Middle frontal gyrus (tissue), 1 donor: ENCODE measurements around the gene OR4K1.
"Not testable (repeated sequence)": the region's sequence is repeated elsewhere in the genome, so short reads cannot be mapped to it uniquely, and the experiment has no call there.

Source experiments
- DNase-seq: peaks from one replicate; pipeline ENCODE4 v3.0.0-alpha.2; 2015; ENCODE audit warnings: low spot score; ENCODE audit errors: extremely low spot score

Gene OR4K1, protein sequence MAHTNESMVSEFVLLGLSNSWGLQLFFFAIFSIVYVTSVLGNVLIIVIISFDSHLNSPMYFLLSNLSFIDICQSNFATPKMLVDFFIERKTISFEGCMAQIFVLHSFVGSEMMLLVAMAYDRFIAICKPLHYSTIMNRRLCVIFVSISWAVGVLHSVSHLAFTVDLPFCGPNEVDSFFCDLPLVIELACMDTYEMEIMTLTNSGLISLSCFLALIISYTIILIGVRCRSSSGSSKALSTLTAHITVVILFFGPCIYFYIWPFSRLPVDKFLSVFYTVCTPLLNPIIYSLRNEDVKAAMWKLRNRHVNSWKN

DNA sequence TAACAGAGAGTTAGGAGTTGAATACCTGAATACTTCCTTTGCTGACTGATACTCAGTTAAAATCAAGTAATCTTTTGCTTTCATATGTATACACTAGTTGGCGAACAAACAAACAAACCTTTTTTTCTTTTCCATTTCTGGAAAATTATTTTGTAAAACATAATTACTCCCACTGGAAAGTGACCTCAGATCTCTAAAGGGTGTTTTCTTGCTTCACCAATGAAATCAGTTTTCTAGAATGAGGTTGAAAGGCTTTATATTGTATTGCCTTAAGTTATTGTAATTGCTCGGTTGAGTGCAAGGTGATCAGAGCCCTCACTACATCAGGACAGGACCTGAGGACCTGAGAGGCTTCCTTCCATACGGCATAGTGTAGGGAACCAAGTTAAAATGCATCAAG lies at the start of gene OR4K1:
Gene OR4K1 (plus strand): TSS at position 301 of the 400 bp plus-strand sequence. CDS start 4,750 bp downstream, outside the sequence.
- no peak for DNase-seq

DNA sequence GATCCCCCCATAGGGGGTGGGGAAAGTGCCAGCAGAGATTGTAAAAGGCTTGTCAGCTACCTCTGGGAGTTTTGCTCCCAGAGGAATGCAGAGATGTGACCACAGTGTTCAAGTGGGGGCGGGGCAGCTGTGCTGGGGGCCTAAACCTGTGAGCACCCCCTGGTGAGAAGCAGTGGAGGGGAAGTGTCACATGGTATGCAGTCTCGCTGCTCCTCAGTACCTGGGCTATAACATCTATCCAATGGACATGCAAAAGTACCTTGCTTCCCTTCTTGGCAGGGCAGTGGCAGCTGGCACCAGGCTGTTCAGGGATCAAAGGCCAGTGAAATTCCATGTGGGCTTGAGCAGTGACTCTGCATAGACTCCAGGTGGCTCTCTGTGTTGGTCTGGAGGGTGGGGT lies 35.4 kb upstream of the OR4K1 start:
- no peak for DNase-seq

DNA sequence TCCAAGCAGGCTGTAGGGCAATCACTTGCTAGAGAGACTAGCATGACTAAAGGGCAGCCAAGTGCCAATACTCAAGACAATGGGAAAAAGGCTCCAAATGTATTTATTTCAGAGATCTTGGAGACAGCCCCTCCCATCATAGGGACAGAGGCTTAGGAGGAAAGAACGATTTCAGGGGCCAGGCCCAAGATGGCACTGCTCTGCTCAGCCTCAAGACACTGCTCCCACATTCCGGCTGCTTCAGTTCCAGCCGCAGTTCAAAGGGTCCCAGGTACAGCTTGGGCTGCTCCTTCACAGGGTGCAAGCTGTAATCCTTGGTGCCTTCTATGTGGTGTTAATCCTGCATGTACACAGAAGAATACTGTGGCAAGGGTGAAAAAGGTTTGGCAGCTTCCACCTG lies 29.7 kb upstream of the OR4K1 start:
- DNase-seq: no peak

DNA sequence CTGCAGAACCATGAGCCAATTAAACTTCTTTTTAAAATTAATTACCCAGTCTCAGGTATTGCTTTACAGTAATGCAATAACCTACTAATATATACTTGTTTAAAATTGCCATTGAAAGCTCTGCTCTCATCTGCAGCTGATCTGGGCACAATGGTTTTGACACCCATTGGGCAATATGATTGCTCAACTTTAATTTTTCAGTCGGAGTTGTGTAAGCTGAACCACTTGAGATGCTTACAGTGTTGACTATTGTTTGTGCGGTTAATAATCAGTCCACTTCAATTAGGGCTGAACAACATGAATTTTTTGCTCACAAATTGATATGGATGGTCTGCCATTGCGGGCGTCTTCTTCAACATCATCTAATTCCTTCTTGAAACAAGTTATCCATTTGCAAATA lies 28.3 kb upstream of the OR4K1 start:
- no peak for DNase-seq

DNA sequence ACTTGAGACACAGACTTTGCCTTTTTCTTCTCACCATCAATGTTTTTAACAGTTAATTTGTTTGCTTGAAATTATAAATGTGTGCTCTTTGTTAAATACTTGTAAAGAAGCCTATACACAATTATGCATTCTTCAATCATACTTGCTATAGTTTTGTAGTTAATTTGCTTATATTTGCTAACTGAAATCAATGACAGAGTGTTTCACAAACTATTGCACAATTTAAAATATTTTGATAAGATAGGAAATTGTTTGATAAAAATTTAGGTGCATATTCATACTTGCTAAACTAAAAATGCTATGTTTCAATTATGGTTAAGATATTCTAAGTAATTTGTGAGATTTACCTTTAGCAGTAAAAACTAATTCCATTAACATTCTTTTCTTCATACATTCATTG lies 24.1 kb upstream of the OR4K1 start:
- DNase-seq: no peak

DNA sequence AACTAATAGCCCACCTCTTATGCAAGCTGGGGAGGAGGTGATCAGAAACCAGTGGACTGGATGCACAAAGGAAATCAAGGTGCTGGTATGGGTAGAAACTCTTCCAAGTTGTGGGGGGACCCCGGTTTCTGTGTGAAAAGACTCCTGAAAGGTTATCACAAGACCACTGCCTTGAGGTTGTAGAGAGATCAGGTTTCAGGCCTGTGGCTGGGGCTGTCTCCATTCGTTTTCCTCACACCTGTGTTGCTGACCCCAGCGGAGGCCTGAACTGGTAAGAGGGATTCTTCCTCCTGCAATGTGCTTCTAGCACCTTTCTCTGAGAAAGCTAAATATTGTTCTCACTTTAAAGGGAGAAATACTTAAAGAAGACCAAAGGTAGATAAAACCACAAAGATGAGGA lies 19.6 kb upstream of the OR4K1 start:
- DNase-seq: no peak

DNA sequence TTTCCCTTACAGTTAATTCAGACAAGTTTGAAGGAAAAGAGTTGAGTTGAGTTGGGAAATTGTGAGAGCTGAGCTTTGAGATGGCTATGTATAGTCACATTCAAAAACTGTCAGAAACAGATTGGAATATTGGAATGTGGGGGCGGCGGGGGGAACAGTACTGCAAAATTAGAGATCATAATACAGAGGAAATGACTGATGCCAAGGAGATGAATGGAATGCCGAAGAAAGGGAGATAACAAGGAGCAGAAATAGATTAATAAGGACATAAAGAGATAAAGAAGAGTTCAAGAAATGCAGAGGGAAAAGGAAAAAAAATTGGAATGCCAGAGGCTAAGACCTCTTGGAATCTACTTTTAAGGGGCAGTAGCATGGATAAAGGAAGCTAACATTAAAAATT lies 13.5 kb upstream of the OR4K1 start:
- DNase-seq: no peak

DNA sequence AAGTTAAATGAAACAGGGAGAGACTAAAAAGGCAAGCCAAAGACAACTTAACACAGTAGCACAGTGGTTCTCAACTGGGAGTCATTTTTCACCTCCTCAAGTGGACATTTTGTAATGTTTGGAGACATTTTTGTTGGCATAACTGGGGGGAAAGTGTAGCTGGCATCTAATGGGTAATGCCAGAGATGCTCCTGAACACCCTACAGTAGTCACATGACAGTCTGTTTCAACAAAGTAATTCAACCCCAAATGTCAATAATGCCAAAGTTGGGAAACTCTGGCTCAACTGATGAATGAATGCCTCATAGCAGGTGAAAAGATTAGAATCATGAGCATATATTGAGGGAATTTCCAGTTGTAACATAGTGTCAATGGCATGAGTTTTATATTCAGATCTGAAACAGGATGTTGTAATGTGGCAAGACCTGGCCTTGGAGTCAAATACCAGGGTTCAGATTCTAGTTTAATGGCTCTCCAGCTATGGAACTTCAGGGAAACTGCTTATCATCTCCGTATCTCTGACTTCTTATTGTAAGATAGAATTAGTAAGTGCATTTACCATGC lies 12.7 kb upstream of the OR4K1 start:
- DNase-seq: no peak

DNA sequence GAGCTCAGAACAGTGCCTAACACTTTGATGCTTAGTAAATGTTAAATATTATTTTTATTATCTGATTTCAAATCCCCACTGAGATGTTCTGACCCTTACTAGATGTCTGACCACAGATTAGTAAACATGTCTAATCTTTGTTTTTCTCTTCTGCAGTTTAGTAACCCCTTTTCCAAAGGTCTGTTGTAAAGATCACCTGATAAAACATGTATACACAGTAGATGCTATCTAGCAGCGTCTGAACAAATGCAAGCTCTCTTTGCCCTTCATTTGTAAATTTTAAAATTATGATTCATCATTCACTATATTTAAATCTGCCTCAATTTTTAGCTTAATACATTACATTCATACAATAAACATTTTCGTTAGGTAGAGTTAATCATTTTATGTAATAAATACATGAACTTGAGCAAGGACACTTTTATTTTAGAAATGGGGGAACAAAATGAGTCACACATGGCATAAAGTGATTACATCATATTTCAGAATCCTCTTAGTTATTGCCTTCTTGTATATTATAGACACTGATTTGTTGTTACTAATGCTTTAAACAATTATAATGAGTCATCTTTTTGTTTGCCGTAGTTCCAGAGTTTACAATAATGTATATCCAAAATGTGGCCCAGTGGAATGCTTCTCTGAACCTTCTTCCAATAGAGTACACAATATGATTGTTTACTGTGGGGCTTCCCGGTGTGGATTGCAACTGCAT lies 12.0 kb upstream of the OR4K1 start:
- DNase-seq: no peak

DNA sequence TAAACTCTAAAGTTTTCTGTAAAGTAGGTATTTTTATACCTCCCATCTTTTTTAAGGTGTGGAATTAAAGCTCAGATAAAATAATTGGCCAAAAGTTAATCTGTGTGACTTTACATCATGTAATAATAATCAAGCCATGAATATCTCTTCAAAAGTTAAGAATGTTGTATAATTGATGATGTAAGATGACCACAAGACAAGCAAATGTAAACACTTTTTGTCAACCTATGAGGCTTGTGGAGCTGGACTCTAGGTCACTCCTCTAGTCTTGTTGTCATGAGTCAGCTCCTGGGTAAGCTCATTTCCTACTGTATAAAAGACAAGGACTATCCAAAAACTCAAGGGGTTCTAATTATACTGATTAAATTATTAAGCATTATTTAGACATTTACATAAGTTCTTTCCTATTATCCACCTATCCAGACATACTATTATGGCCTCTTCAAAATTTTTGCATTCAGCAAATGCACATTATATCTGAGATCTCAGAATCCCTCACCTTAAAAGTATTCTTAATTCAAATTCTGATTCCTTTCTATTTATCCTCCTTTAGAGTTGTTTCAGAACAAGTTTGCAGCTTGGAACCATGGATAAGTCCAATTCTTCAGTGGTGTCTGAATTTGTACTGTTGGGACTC lies 10.6 kb upstream of the OR4K1 start, which contains the start of gene OR4K5:
Gene OR4K5 (plus strand): TSS at position 587 of the 637 bp plus-strand sequence. CDS start 0 bp downstream, at position 587.
- no peak for DNase-seq

DNA sequence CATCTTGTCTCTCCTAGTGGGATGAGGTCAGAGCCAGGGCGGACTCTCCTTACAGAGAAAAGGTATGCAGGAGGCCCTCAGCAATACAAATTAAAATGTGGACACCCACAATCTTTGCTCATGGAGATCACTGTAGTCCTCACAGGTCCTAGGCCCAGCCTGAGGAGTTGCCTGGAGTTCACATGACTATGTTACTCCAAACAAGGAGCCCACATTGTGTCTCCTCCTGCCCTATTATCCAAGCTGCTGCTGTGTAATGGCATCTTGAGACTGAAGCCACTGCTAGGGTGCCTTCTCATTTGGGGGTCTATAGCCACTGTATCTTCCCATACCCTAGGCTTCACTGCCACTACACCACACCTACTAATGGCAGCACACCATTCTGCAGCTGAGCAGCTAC lies 11.0 kb downstream of the OR4K1 start:
- no peak for DNase-seq

DNA sequence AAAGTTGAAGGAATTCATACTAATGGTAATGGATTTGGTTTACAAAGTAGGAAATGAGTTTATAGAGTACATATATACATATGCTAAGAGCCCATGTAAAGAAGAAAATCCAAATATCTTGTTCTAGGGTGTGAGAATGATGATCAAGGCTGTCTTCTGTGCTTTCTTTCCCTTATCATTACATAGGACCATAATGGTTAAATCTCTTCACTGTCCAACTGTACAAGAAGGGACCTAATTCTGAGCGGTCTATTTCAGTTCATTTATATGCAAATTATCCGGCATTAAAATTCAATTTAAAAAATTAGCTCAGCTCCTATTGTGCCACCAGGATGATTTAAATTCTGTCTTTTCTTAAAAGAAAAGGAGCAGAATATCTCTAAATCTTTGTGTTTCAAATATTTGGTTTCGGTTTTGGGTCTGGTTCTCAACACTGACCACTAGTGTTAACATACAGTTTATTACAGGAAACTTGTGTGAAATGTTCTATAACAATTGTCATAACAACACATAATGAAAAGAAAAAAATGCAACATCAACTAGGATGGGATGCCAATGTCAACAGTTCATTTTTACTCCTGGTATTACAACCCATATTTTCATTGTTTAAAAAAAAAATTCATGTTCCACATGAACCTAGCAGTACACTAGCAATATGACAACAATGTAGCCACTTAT lies 16.8 kb downstream of the OR4K1 start:
- DNase-seq: no peak

DNA sequence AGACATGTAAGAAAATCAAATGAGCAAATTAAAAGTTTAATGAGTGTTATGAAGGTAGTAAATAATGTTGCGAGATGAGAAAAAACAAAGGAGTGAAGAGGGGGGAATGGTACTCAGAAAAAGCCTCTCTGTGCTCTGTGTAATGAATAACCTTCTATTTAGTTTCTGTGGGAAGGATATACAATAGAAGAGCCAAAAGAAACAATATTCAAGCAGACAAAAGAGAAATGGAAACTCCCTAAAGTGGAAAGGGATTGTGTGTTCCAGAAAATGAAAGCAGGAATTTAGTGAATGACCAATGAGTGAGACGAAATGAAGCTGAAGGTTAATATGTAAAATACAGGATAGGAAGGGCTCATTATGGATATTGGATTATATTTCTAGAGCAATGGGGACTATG lies 18.5 kb downstream of the OR4K1 start:
- no peak for DNase-seq

DNA sequence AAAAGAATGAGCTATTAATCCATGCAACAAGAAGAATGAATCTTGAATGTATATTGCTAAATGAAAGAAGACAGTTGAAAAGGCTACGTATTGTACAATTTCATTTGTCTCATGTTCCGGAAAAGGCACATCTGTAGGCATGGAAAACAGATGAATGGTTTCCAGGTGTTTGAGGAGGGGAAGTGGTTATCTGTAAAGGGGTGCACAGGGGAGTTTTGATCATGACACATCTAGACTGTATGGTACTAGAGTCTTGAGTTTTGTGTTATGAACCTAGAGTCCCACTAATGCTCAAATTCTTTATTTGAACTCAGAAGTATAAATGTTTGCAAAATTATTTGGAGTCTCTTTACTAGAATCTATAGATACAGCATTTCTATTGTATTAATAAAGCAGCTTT lies 39.0 kb downstream of the OR4K1 start:
- DNase-seq: not testable (repeated sequence)

DNA sequence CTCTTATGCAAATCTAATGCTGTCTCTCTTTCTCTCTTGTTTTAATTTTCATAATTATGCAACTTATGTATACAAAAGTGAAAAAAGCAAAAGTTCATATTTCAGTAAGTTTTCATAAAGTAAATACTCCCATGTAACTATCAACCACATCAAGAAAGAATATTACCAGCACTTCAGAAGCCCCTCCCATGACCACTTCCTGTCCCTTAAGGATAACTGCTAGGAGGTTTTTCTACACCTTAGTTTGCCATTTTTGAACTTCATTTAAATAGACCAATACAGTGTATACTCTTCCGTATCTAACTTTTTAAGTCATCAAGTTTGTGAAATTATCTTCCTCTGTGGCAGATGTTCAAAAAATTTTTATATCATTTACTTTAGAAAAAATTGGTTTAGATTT lies 44.1 kb downstream of the OR4K1 start:
- DNase-seq: no peak

DNA sequence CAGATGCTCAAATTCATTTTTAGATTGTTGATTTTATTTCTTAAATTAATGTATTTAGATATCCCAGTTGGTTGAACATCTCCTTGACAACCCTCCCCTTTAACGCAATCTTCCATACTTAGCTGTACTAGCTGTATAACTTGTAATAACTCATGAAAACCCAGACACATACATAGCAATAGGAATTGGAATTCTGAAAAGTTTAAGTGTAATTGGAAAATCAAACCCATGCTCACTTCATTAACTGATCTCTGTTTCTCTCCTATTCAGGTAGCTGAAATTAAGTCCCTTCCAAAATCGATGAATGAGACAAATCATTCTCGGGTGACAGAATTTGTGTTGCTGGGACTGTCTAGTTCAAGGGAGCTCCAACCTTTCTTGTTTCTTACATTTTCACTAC lies 44.6 kb downstream of the OR4K1 start, which contains the start of gene OR4K15:
Gene OR4K15 (plus strand): TSS at position 301 of the 400 bp plus-strand sequence. CDS start 0 bp downstream, at position 301.
- DNase-seq: no peak
